ACC112 (cell line): ENCODE measurements around the gene VIPR1.
A peak's percentile ranks its signal among the peaks of the same experiment; 100 is the strongest.

Experiments used
- H2AFZ ChIP-seq: fragments of 200-600 bp; sonication (generic); one replicate; pipeline ENCODE4 v1.6.0; 2017; ENCODE audit warnings: antibody characterized with exemption, low read length; ENCODE audit not compliant: unreplicated experiment
- H3K27ac ChIP-seq: fragments of 200-600 bp; sonication (generic); 2 replicates; pipeline ENCODE4 v1.5.1; 2014; ENCODE audit warnings: low read depth, mild to moderate bottlenecking, antibody characterized with exemption, low read length, moderate library complexity
- H3K27me3 ChIP-seq: fragments of 200-600 bp; sonication (generic); 2 replicates; pipeline ENCODE4 v1.6.1; 2014; ENCODE audit warnings: mild to moderate bottlenecking, antibody characterized with exemption, low read length, moderate library complexity, mixed read lengths; ENCODE audit not compliant: insufficient read depth
- H3K36me3 ChIP-seq: fragments of 200-600 bp; sonication (generic); 2 replicates; pipeline ENCODE4 v1.6.1; 2016; ENCODE audit warnings: mild to moderate bottlenecking, antibody characterized with exemption, low read length, moderate library complexity, mixed read lengths; ENCODE audit not compliant: insufficient read depth
- H3K4me1 ChIP-seq: fragments of 200-600 bp; sonication (generic); one replicate; pipeline ENCODE4 v1.6.1; 2016; ENCODE audit warnings: low read length, mixed read lengths; ENCODE audit not compliant: insufficient read depth, unreplicated experiment, control insufficient read depth
- H3K4me3 ChIP-seq: fragments of 200-600 bp; sonication (generic); 2 replicates; pipeline ENCODE4 v1.5.1; 2014; ENCODE audit warnings: mild to moderate bottlenecking, low read depth, low read length
- H3K79me2 ChIP-seq: fragments of 200-600 bp; sonication (generic); one replicate; pipeline ENCODE4 v1.6.0; 2016; ENCODE audit warnings: low read length; ENCODE audit not compliant: control insufficient read depth, unreplicated experiment, insufficient read depth

Gene VIPR1

GRCh38 chr3:42493798-42494151, 8.7 kb upstream of the VIPR1 start:
- Histone ChIP-seq H2AFZ (no peak overlapping the region), H3K27ac (no peak overlapping the region), H3K4me1 (peaks cover 3% of the 10 kb centered on the region), H3K27me3 (peaks cover 15% of the 10 kb centered on the region), H3K36me3 (no peaks in the 10 kb centered on the region), H3K79me2 (no peaks in the 10 kb centered on the region), H3K4me3 (no peak overlapping the region)

GRCh38 chr3:42495393-42495792, 7.0 kb upstream of the VIPR1 start:
- Histone ChIP-seq H3K36me3 (no peaks in the 10 kb centered on the region), H3K4me3 (no peak overlapping the region), H3K79me2 (no peaks in the 10 kb centered on the region), H3K27ac (no peak overlapping the region), H2AFZ (no peak overlapping the region), H3K27me3 (peaks cover 32% of the 10 kb centered on the region), H3K4me1 (peaks cover 3% of the 10 kb centered on the region)

DNA sequence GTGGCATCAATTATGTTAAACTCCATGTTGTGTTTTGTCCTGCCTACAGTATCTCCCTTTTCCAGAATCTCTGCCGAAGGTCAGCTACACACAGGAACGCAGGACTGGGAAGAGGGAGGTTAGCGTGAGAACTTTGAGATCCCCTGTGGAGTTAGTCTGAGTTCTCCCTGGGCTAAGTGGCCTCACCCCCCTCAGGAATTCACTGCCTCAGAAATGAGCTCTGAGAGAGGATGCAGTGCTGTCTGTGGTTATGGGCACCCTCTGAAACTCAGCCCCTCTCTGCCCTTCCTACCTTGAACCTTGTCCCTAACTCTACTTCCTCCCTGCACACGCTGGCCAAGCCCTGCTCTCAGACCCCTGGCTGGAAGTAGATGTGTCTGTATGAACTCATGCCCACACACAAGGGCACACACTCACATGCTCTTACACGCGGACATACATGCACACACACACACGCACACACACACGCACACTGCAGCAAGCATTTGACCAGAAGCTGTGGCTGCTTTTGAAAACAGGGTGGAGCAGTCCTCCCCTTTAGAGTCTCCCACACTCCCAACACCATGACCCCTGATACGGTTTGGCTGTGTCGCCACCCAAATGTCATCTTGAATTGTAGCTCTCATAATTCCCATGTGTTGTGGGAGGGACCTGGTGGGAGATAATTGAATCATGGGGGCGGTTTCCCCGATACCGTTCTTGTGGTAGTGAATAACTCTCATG, 5.3 kb upstream of the VIPR1 start:
- Histone ChIP-seq H3K27ac (no peak overlapping the region), H3K4me3 (0 out of 2 replicates have a peak overlapping the region, but pooled peaks have one; percentile 23), H3K36me3 (no peaks in the 10 kb centered on the region), H3K27me3 (peaks cover 44% of the 10 kb centered on the region), H3K4me1 (peaks cover 12% of the 10 kb centered on the region), H2AFZ (no peak overlapping the region), H3K79me2 (no peaks in the 10 kb centered on the region)

DNA sequence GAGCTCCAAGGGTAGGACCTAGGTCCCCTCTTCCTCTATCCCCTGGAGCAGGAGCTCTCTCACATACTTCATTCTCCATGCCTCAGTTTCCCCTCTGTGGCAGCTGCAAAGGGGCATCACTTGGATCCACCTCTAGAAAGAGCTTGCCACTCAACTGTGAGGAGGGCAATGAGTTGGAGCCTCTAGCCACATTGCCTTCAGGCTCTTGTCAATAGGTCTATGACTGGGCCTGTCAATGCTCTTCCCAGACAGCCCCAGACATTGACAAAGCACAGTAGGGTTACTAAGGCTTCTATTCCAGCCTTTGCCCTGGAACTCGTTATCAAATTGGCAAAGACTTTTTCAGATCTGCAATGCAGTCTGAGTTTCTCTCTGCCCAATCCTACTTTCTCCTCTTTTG, 4.4 kb upstream of the VIPR1 start:
- Histone ChIP-seq H3K79me2 (no peaks in the 10 kb centered on the region), H3K36me3 (no peaks in the 10 kb centered on the region), H3K27ac (no peak overlapping the region), H3K27me3 (peaks cover 52% of the 10 kb centered on the region), H3K4me1 (peaks cover 12% of the 10 kb centered on the region), H3K4me3 (no peak overlapping the region), H2AFZ (no peak overlapping the region)

DNA sequence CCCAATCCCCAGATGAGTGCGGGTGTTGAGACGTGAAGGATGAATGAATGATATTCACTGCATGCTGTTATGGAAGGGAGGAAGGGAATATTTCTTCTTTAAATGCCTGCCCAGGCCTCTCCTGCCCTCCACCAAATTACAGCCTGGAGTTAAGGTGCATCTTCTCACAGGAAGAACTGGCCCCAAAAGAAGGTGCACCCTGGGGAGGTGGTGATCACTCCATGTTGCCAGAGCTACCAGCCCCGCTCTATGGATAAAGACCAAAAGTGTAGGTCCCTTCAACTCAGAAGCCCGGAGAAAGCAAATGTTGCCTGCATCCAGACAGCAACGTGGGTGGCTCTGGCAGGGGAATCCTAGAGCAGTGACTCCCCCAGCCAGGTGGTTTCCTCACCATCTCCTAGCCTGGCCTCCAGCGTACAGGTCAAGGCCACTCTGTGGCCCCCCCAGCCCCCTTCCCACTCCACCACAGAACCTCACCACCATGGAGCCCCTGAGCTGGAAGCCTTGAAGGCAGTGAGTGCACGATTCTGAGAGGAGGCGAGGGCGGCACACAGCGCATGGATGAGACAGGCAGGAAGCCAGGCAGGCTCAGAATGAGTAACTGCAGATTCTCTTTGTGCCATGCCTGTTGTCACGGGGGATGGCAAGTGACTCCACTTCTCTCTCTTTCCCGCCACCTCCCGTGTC, 3.5 kb upstream of the VIPR1 start:
- H3K79me2 ChIP-seq = no peaks in the 10 kb centered on the region
- no peaks in the 10 kb centered on the region for H3K36me3 ChIP-seq
- no peak overlapping the region for H3K4me3 ChIP-seq
- H3K4me1 ChIP-seq = peaks cover 12% of the 10 kb centered on the region
- no peak overlapping the region for H2AFZ ChIP-seq
- no peak overlapping the region for H3K27ac ChIP-seq
- H3K27me3 ChIP-seq = peaks cover 59% of the 10 kb centered on the region

GRCh38 chr3:42499478-42499871, 3.0 kb upstream of the VIPR1 start:
- H3K4me1 ChIP-seq = peaks cover 12% of the 10 kb centered on the region
- no peak overlapping the region for H3K27ac ChIP-seq
- H3K36me3 ChIP-seq = no peaks in the 10 kb centered on the region
- no peak overlapping the region for H2AFZ ChIP-seq
- no peaks in the 10 kb centered on the region for H3K79me2 ChIP-seq
- H3K4me3 ChIP-seq = no peak overlapping the region
- peaks cover 59% of the 10 kb centered on the region for H3K27me3 ChIP-seq

GRCh38 chr3:42500091-42500490, 2.4 kb upstream of the VIPR1 start:
- Histone ChIP-seq H3K4me1 (peaks cover 12% of the 10 kb centered on the region), H3K27me3 (peaks cover 59% of the 10 kb centered on the region), H3K79me2 (no peaks in the 10 kb centered on the region), H3K27ac (no peak overlapping the region), H2AFZ (no peak overlapping the region), H3K4me3 (no peak overlapping the region), H3K36me3 (no peaks in the 10 kb centered on the region)

GRCh38 chr3:42500909-42501308, 1.5 kb upstream of the VIPR1 start:
- H3K27me3 ChIP-seq = peaks cover 59% of the 10 kb centered on the region
- H3K79me2 ChIP-seq = no peaks in the 10 kb centered on the region
- peaks cover 12% of the 10 kb centered on the region for H3K4me1 ChIP-seq
- no peak overlapping the region for H3K27ac ChIP-seq
- H3K36me3 ChIP-seq = no peaks in the 10 kb centered on the region
- H2AFZ ChIP-seq = no peak overlapping the region
- no peak overlapping the region for H3K4me3 ChIP-seq

- Histone ChIP-seq H3K4me3 (peak overlapping the region; percentile 59), H3K79me2 (no peaks in the 10 kb centered on the region), H2AFZ (no peak overlapping the region), H3K36me3 (no peaks in the 10 kb centered on the region), H3K4me1 (peaks cover 12% of the 10 kb centered on the region), H3K27ac (no peak overlapping the region), H3K27me3 (peaks cover 59% of the 10 kb centered on the region)
Observed at GRCh38 chr3:42501321-42501680, 1.1 kb upstream of the VIPR1 start.

GRCh38 chr3:42501681-42502428, 588 bp upstream of the VIPR1 start:
- peaks cover 11% of the 10 kb centered on the region for H3K4me1 ChIP-seq
- H3K27ac ChIP-seq = no peak overlapping the region
- no peaks in the 10 kb centered on the region for H3K79me2 ChIP-seq
- no peaks in the 10 kb centered on the region for H3K36me3 ChIP-seq
- peak overlapping the region; percentile 59 for H3K4me3 ChIP-seq
- H2AFZ ChIP-seq = no peak overlapping the region
- peaks cover 61% of the 10 kb centered on the region for H3K27me3 ChIP-seq
